ENCODE results near the gene ZNF189. TPM values are rescaled to one million over a fixed set of nuclear protein-coding genes. Genes with fewer than 3 reads are reported as not detected.

The ZNF189 gene
- total and polyA plus RNA-seq, 2 of the 4 experiments (the other 2 are of a cell fraction) = 5.9 to 19.9 TPM

DNA sequence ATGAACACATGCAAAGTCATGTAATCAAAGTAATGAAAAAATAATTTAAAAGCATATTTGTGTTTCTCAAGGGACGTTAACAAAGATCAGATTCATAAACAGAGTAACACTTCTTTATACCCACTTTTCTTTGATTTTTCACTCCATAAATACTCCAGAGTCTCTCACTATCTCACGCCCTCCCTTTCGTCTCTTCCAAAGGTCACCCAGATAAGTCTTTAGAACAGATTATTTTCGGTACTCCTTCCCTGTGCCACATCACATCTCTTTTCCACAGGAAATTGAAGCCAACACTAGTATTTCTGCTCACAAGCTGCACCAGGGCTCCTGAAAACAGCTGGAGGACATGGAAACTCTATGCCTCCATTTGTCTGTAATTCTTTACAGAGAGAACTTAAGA lies 52.3 kb downstream of the ZNF189 start:
- Histone ChIP-seq H2BK20ac (ENCODE audit: low read depth, low read length) (no peak overlapping the region), H4K8ac (ENCODE audit: low read depth in 2 of 2, low read length in 2 of 2) (no peak overlapping the region), H3K18ac (ENCODE audit: low read depth, low read length) (no peak overlapping the region), H3K4ac (ENCODE audit: low read depth, low read length) (no peak overlapping the region), H3K4me3 (ENCODE audit: insufficient read depth, low read depth, low read length) (no peak overlapping the region), H4K5ac (ENCODE audit: low read depth, low read length) (no peak overlapping the region), H3K56ac (ENCODE audit: extremely low read depth, insufficient read depth, low read length) (no peak overlapping the region), H3K23ac (ENCODE audit: low read depth, low read length) (no peak overlapping the region), H3K9ac (ENCODE audit: low read depth, low read length) (no peak overlapping the region), H3K14ac (replicated peaks; ENCODE audit: low read depth, low read length) (no peak overlapping the region), H2BK5ac (ENCODE audit: low read depth, low read length, poor library complexity, severe bottlenecking) (no peak overlapping the region), H3K79me1 (ENCODE audit: low read depth in 1 of 2, low read length in 2 of 2) (no peaks in the 10 kb centered on the region), H4K91ac (ENCODE audit: insufficient read depth, low read depth, low read length) (no peak overlapping the region), H3K9me1 (ENCODE audit: insufficient read depth, low read length) (no peaks in the 10 kb centered on the region), H2AFZ (replicated peaks; ENCODE audit: low read length, poor library complexity) (no peak overlapping the region), H3K27me3 (ENCODE audit: control insufficient read depth, insufficient read depth, low read length) (peaks cover 2% of the 10 kb centered on the region; the same call in 1 of the 2 replicates), H2AK5ac (ENCODE audit: low read depth, low read length) (no peak overlapping the region), H3K36me3 (ENCODE audit: control insufficient read depth, insufficient read depth, low read length) (no peaks in the 10 kb centered on the region), H2BK15ac (ENCODE audit: low read depth, low read length) (no peak overlapping the region), H3K4me2 (ENCODE audit: low read depth, low read length) (no peak overlapping the region), H2BK120ac (ENCODE audit: low read depth, low read length) (no peak overlapping the region), H3K27ac (ENCODE audit: insufficient read depth, low read length) (no peak overlapping the region), H4K20me1 (ENCODE audit: insufficient read depth, low read length) (no peaks in the 10 kb centered on the region), H3K4me1 (ENCODE audit: control insufficient read depth, insufficient read depth, low read length) (peaks cover 3% of the 10 kb centered on the region; the same call in 1 of the 2 replicates), H3K9me3 (ENCODE audit: control insufficient read depth, insufficient read depth, low read length) (no peaks in the 10 kb centered on the region), H2AK9ac (replicated peaks; ENCODE audit: low read depth, low read length, poor library complexity) (no peak overlapping the region)
- ATAC-seq (ENCODE audit: low read depth) = no peak
- intact Hi-C loops (cut with micrococcal nuclease) (no loop called here), dilution Hi-C loops (cut with HindIII; ENCODE audit: low sequenced_read_pairs, unreplicated experiment) (no loop called here), in situ Hi-C loops (cut with MboI; ENCODE audit: low sequenced_read_pairs) (no loop called here)
- DNase-seq = no peak
- WGBS, 2 experiments (ENCODE audit: extremely low coverage in 2 of 2, insufficient read length in 1 of 2) = 68% methylated on average over 3 of the region's 4 CpGs; no CpG with 5 or more reads in 1 of the 2 experiments
- POLR2A ChIA-PET (ENCODE audit: unreplicated experiment) = no interaction called here
- CTCF ChIA-PET = no interaction called here
- BruUV-seq (replicated peaks) = no TSS peak
- TF ChIP-seq CHD1 (IDR thresholded peaks at IDR 0.05; ENCODE audit: low read depth, low read length) (no peak), NFE2L2 (IDR thresholded peaks at IDR 0.05; ENCODE audit: low read depth, low read length) (no peak), RCOR1 (IDR thresholded peaks at IDR 0.05; ENCODE audit: insufficient replicate concordance, low read length) (no peak), MAZ (IDR thresholded peaks at IDR 0.05; ENCODE audit: borderline replicate concordance, low read depth, low read length) (no peak), MAFK (IDR thresholded peaks at IDR 0.05; ENCODE audit: low read depth, low read length) (no peak), RFX5 (IDR thresholded peaks at IDR 0.05; ENCODE audit: low read depth, low read length) (no peak), BHLHE40 (IDR thresholded peaks at IDR 0.05; ENCODE audit: low read depth, low read length) (no peak)
- TF ChIP-seq, protein P1, sequence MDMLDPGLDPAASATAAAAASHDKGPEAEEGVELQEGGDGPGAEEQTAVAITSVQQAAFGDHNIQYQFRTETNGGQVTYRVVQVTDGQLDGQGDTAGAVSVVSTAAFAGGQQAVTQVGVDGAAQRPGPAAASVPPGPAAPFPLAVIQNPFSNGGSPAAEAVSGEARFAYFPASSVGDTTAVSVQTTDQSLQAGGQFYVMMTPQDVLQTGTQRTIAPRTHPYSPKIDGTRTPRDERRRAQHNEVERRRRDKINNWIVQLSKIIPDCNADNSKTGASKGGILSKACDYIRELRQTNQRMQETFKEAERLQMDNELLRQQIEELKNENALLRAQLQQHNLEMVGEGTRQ (IDR thresholded peaks at IDR 0.05; ENCODE audit: low read depth, low read length) = no peak

Measured in IMR-90 (cell line).